ENCODE results near the gene CAGE1.
"Not testable (repeated sequence)": the region's sequence is repeated elsewhere in the genome, so short reads cannot be mapped to it uniquely, and the experiment has no call there.

The CAGE1 gene

DNA sequence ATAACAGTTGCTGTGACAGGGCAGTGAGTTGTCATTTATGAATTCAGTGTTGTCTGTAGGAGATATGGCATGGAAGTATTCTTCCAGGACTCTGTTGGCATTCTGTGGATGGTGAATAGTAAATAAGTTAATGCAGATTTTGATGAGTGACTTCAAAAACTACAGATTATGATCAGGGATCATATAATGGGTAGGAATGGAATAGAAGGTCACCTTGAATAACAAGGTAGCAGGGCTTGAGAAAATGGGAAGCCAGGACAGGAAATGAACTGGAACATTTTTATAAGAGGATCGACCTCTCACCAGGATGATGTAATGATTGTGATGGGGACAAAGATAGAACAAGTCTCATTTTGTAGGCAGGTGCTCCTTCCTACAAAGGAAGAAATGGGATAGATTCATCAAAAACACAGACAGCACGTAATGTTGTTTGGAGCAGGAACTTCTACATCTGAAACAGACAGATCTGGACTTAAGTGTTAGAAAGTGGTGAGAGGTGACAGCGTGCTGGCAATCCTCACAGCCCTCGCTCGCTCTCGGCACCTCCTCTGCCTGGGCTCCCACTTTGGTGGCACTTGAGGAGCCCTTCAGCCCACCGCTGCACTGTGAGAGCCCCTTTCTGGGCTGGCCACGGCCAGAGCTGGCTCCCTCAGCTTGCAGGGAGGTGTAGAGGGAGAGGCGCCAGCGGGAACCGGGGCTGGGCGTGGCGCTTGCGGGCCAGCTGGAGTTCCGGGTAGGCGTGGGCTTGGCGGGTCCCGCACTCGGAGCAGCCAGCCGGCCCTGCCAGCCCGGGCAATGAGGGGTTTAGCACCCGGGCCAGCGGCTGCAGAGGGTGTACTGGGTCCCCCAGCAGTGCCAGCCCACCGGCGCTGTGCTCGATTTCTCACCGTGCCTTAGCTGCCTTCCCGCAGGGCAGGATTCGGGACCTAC is 45.7 kb downstream of the CAGE1 start:
- H3K27ac ChIP-seq, result no peak overlapping the region
- TF ChIP-seq, protein P1, sequence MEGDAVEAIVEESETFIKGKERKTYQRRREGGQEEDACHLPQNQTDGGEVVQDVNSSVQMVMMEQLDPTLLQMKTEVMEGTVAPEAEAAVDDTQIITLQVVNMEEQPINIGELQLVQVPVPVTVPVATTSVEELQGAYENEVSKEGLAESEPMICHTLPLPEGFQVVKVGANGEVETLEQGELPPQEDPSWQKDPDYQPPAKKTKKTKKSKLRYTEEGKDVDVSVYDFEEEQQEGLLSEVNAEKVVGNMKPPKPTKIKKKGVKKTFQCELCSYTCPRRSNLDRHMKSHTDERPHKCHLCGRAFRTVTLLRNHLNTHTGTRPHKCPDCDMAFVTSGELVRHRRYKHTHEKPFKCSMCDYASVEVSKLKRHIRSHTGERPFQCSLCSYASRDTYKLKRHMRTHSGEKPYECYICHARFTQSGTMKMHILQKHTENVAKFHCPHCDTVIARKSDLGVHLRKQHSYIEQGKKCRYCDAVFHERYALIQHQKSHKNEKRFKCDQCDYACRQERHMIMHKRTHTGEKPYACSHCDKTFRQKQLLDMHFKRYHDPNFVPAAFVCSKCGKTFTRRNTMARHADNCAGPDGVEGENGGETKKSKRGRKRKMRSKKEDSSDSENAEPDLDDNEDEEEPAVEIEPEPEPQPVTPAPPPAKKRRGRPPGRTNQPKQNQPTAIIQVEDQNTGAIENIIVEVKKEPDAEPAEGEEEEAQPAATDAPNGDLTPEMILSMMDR (conservative IDR thresholded peaks at IDR 0.05), result no peak

DNA sequence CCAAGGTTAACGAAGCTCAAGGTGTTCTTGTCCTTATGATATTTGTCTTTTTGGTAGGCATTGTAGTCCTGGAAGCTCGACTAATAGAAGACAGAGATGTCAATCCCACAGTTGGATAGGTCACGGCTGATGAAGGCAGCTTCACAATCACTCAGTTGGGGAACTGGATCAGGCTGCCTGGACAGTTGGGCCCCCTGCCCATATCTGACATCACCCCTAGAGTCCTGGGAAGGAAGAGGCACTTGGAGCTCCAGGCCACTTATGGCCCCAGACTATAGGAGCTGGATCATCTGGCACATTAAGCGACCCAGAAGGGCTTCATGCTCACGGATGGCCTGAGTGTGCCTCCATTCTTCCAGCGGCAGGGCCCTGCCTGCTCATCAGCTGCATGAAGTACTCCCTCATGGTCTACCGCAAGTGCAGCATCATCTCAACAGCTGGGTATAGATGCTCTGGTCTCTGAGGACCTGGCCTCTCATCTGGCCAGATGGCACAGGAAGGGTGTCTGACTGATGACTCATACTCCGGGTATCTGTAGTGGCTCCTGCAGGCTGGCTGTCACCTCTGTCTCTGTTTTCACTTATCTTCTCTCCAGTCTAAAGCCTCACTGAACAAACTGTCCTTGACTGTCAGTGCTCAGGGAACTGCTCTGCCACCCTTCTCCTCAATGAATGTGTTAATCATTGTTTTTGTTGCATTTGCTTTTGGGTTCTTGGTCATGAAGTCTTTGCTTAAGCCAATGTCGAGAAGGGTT is 47.4 kb downstream of the CAGE1 start:
- TF ChIP-seq, protein P1 (conservative IDR thresholded peaks at IDR 0.05), result no peak

GRCh38 chr6:7341271-7341670 is 48.3 kb downstream of the CAGE1 start:
- TF ChIP-seq, protein P1 (conservative IDR thresholded peaks at IDR 0.05), result no peak
- H3K27ac ChIP-seq, result no peak overlapping the region

More for the DNA sequence above, 47.4 kb downstream of the CAGE1 start:
- H3K27ac ChIP-seq, result no peak overlapping the region

DNA sequence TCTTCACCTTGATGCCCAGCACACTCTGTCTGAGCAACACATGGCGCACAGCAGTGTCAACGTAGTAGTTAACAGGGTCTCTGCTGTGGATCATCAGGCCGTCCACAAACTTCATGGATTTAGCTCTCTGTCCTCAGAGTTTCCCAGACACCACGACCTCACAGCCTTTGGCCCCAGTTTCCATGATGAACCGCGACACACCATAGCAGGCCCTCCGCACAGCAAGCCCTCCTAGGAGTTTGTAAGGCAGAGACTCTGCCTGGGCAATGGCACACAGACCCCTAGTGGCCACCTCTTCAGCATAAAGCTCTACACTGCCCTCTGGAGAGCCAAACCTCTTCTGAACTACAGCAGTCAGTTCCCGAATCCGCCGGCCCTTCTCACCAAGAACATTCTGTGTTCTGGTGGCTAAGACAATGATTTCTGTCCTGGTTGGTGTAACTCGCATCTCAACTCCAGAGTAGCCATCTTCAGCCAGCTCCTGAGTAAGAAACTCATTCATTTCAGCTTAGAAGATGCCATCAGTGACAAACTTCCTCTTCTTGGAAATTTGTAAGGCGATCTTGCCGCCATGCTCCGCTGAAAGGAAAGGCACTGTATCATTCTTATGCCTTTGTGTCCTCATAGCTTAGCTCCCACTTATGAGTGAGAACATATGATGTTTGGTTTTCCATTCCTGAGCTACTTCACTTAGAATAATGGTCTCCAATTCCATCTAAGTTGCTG is 50.4 kb downstream of the CAGE1 start:
- H3K27ac ChIP-seq, result not testable (repeated sequence)

DNA sequence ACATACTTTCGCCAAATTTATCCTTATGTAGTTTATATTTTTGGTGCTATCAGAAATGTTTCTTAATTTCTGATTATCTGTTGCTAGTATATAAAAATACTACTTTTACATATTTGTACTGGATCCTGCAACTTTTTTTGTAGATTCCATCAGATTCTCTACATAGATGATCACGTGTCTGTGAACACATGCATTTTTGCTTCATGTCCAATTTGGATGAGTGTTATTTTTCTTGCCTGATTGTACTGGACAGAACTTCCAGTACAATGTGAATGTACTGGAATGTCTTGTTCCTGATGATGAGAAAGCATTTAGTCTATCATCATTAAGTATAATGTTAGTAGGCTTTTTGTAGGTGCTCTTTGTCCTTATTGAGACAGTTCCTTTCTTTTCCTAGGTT is 51.5 kb downstream of the CAGE1 start:
- TF ChIP-seq, protein P1 (conservative IDR thresholded peaks at IDR 0.05), result no peak
- no peak overlapping the region for H3K27ac ChIP-seq

GRCh38 chr6:7335519-7335918 is 54.0 kb downstream of the CAGE1 start:
- TF ChIP-seq, protein P1 (conservative IDR thresholded peaks at IDR 0.05), result no peak
- no peak overlapping the region for H3K27ac ChIP-seq

DNA sequence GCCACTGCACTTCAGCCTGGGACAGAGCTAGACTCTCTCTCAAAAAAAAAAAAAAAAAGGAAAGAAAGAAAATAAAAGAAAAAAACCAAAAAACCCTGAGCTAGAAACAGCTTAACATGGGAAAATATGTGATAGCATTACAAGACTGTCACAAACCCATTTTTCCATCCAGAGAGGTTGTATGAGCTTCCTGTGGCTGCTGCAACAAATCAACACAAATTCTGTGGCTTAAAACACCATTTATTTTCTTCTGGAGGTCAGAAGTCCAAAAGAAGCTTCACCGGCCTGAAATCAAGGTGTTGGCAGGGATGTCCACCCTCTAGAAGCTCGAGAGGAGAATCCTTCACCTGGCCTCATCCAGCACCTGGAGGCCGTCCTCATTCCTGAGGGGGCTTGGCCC is 54.9 kb downstream of the CAGE1 start:
- TF ChIP-seq, protein P1 (conservative IDR thresholded peaks at IDR 0.05), result no peak
- H3K27ac ChIP-seq, result no peak overlapping the region
